ENCODE results near the gene FAM24B.

The FAM24B gene

DNA sequence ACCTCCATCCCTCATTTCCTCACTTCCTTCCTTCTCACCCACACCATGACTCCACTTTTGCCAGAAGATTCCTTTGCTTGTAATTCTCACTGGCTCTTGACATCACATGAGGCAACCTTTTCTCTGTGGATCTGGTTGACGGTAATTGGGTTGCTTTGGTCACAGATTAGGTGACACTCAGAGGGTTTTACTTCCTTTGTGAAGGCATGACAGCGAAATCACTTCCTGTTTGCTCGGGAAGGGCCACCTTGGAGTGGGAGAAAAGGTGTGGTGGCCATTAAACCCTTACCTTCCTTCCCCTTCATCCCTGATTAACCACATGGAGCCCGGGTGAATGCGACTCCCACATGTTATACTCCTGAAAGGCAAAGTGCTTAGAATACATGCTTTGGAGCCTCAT is 63.9 kb downstream of the FAM24B start:
- Histone ChIP-seq H3K9me2 (replicated peaks; ENCODE audit: control insufficient read depth, low read length) (no peaks in the 10 kb centered on the region), H3K27ac (ENCODE audit: low read depth, low read length) (no peak overlapping the region), H4K20me1 (ENCODE audit: control insufficient read depth, insufficient read depth, low read depth, low read length) (no peaks in the 10 kb centered on the region), H3K79me2 (ENCODE audit: control insufficient read depth, low read length) (no peaks in the 10 kb centered on the region), H3K4me2 (ENCODE audit: low read length) (no peak overlapping the region), H3K4me3 (ENCODE audit: low read length) (no peak overlapping the region), H3K27me3 (ENCODE audit: control insufficient read depth, low read length) (peaks cover 2% of the 10 kb centered on the region; the same call in 1 of the 2 replicates), H3K9me3 (ENCODE audit: control insufficient read depth, insufficient read depth, low read length) (no peaks in the 10 kb centered on the region), H3F3A (ENCODE audit: control insufficient read depth, insufficient read depth) (no peaks in the 10 kb centered on the region), H3K36me3 (ENCODE audit: control insufficient read depth, low read length) (no peaks in the 10 kb centered on the region), H3K4me1 (ENCODE audit: control insufficient read depth, low read length) (0 out of 2 replicates have a peak, but pooled peaks cover 5% of the 10 kb centered on the region)
- TF ChIP-seq, protein P1, sequence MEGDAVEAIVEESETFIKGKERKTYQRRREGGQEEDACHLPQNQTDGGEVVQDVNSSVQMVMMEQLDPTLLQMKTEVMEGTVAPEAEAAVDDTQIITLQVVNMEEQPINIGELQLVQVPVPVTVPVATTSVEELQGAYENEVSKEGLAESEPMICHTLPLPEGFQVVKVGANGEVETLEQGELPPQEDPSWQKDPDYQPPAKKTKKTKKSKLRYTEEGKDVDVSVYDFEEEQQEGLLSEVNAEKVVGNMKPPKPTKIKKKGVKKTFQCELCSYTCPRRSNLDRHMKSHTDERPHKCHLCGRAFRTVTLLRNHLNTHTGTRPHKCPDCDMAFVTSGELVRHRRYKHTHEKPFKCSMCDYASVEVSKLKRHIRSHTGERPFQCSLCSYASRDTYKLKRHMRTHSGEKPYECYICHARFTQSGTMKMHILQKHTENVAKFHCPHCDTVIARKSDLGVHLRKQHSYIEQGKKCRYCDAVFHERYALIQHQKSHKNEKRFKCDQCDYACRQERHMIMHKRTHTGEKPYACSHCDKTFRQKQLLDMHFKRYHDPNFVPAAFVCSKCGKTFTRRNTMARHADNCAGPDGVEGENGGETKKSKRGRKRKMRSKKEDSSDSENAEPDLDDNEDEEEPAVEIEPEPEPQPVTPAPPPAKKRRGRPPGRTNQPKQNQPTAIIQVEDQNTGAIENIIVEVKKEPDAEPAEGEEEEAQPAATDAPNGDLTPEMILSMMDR (IDR thresholded peaks at IDR 0.05; ENCODE audit: low read depth, low read length, poor library complexity, severe bottlenecking): no peak
- no peak for TF ChIP-seq EZH2phosphoT487 (IDR thresholded peaks at IDR 0.05; ENCODE audit: borderline replicate concordance, low read length)

DNA sequence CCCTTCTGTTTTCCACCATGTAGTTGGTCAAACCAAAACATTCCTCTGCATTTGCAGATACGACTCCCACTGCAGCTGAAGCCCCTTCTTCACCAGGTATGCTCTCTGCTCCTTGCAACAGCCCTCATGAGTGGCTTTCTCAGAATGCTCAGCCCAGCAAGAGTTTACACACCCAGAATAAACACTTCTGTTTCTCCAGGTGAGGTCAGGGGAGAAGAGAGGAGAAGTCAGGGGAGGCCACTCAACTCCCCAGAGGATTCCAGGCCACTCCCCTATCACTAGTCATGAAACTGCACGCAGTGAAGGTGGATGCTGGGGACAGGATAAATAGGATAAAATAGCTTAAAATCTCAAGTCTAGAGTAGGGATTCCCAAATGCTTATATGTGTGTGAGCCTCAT is 64.9 kb downstream of the FAM24B start:
- no peaks in the 10 kb centered on the region for H3K9me2 ChIP-seq (replicated peaks; ENCODE audit: control insufficient read depth, low read length)
- TF ChIP-seq, protein P1 (IDR thresholded peaks at IDR 0.05; ENCODE audit: low read depth, low read length, poor library complexity, severe bottlenecking): no peak
- no peak for TF ChIP-seq EZH2phosphoT487 (IDR thresholded peaks at IDR 0.05; ENCODE audit: borderline replicate concordance, low read length)
- H3K4me3 ChIP-seq (ENCODE audit: low read length): no peak overlapping the region

GRCh38 chr10:122812751-122813150 is 66.6 kb downstream of the FAM24B start:
- TF ChIP-seq, protein P1 (IDR thresholded peaks at IDR 0.05; ENCODE audit: low read depth, low read length, poor library complexity, severe bottlenecking): no peak
- no peak for TF ChIP-seq EZH2phosphoT487 (IDR thresholded peaks at IDR 0.05; ENCODE audit: borderline replicate concordance, low read length)
- 0 out of 2 replicates have a peak, but pooled peaks cover 5% of the 10 kb centered on the region for H3K4me1 ChIP-seq (ENCODE audit: control insufficient read depth, low read length)

More for the DNA sequence above, 64.9 kb downstream of the FAM24B start:
- H3K4me2 ChIP-seq (ENCODE audit: low read length): no peak overlapping the region
- no peaks in the 10 kb centered on the region for H4K20me1 ChIP-seq (ENCODE audit: control insufficient read depth, insufficient read depth, low read depth, low read length)
- H3K4me1 ChIP-seq (ENCODE audit: control insufficient read depth, low read length): 0 out of 2 replicates have a peak, but pooled peaks cover 5% of the 10 kb centered on the region
- H3K79me2 ChIP-seq (ENCODE audit: control insufficient read depth, low read length): no peaks in the 10 kb centered on the region
- no peak overlapping the region for H3K27ac ChIP-seq (ENCODE audit: low read depth, low read length)
- H3K27me3 ChIP-seq (ENCODE audit: control insufficient read depth, low read length): peaks cover 2% of the 10 kb centered on the region; the same call in 1 of the 2 replicates
- no peaks in the 10 kb centered on the region for H3F3A ChIP-seq (ENCODE audit: control insufficient read depth, insufficient read depth)
- H3K9me3 ChIP-seq (ENCODE audit: control insufficient read depth, insufficient read depth, low read length): no peaks in the 10 kb centered on the region
- H3K36me3 ChIP-seq (ENCODE audit: control insufficient read depth, low read length): no peaks in the 10 kb centered on the region

More at GRCh38 chr10:122812751-122813150, 66.6 kb downstream of the FAM24B start:
- no peak overlapping the region for H3K4me2 ChIP-seq (ENCODE audit: low read length)
- H3K9me3 ChIP-seq (ENCODE audit: control insufficient read depth, insufficient read depth, low read length): no peaks in the 10 kb centered on the region
- peaks cover 2% of the 10 kb centered on the region; the same call in 1 of the 2 replicates for H3K27me3 ChIP-seq (ENCODE audit: control insufficient read depth, low read length)
- no peaks in the 10 kb centered on the region for H4K20me1 ChIP-seq (ENCODE audit: control insufficient read depth, insufficient read depth, low read depth, low read length)
- no peaks in the 10 kb centered on the region for H3F3A ChIP-seq (ENCODE audit: control insufficient read depth, insufficient read depth)
- H3K27ac ChIP-seq (ENCODE audit: low read depth, low read length): no peak overlapping the region
- no peaks in the 10 kb centered on the region for H3K36me3 ChIP-seq (ENCODE audit: control insufficient read depth, low read length)
- H3K79me2 ChIP-seq (ENCODE audit: control insufficient read depth, low read length): no peaks in the 10 kb centered on the region
- no peak overlapping the region for H3K4me3 ChIP-seq (ENCODE audit: low read length)
- H3K9me2 ChIP-seq (replicated peaks; ENCODE audit: control insufficient read depth, low read length): no peaks in the 10 kb centered on the region

All from DOHH2 (cell line).